HTERT RPE-1 (cell line): ENCODE measurements around the gene ARHGEF17.

Experiments used
- in situ Hi-C: fragments of 300-500 bp; cut with MboI; formaldehyde crosslinking; loops from 4 replicates; pipeline ENCODE4 v1.14.3; 2020; ENCODE audit warnings: low sequenced_read_pairs

The ARHGEF17 gene

DNA sequence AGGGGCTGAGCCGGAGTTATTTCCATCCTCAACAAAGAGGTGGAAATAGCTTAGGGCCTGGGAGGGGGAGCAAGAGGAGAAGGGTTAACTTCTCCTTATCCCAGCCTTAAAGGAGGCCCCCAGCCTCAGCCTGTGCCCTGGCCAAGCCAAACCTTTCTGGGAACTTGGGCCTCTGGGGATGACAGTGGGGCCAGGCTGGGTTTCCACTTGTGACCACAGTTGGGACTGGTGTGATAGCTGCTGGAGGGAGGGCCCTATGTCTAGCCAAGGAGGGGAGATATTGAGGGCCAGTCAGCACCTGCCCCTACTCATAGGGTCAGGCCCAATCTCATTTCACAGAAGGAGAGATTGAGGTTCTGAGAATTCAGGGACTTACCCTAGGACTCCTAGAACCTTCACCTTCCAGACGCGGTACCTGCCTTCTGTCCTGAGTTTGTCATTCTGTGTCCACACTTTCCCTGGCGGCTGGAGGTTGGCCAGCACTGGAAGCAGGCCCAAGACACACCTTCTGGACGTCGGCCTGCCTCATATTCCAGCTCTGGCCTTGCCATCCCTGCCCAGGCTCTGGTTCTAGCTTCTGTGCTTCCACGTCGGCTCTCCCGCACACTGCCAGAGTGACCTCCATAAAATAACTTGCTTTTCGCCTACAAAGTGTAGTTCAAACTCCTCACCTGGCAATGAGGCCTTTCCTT is 71.3 kb downstream of the ARHGEF17 start:
- in situ Hi-C loops = no loop called here

- in situ Hi-C loops = no loop called here
These were observed 72.3 kb downstream of the ARHGEF17 start for GRCh38 chr11:73380331-73380730.

DNA sequence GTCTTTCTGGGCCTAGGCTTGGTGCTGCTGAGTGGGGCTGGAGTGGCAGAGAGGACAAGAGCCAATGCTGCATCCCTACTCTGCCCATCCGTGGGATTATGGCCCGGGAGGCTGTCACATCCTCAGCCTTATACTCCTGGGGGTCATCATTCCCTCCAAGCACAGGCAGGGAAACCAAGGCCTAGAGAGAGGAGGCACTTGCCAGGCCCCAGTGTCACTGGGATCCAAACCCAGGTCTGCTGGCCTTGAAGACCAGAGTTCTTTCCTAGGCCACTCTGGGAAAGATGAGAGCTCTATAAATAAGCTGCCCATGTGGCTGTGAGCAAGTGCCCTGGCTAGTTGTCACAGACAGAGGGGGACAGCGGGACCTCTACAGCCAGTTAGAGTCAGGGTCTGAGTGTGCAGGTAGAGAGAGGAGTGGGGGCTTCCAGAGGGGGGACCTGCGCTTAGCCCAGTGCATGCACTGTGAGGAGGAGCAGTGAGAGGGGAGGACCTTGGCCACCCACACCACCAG is 72.9 kb downstream of the ARHGEF17 start:
- in situ Hi-C loops = no loop called here

DNA sequence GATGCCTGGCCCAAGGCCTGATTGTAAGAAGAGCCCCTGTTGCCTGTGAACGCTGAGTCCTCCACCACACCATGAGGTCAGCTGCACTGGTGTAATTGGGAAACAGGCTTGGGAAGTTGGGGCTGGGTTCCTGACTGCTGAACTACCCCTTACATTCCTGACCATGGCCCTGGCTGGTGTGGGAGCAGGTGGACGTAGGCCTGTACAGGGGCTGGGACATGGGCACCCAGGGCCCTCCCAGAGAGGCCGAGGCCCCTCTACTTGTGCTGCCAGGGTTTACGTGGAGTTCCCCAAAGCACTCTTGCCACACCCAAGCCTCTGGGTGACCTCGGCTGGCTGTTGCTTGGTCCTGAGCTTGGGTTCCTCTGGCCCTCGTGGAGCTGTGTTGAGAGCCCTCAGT is 73.5 kb downstream of the ARHGEF17 start:
- in situ Hi-C loops = no loop called here

DNA sequence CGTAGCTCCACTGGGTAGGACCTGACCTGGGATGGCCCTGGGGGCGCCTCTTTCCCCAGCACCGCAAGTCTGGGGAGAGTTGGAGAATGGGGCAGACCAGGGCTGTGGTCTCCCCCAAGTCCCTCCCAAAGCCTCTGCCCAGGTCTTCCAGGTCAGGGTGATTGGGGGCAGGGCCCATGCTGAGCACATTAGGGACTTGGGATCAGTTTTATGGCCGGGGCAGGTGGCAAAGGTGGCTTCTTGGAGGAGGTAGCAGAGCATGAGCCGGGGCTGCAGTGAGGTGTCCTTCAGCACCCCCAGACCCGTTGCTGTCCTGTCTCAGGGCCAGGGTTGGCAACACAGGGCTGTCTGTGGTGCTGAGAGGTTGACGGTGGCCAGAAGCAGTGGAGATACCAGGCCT is 74.1 kb downstream of the ARHGEF17 start:
- in situ Hi-C loops = no loop called here

DNA sequence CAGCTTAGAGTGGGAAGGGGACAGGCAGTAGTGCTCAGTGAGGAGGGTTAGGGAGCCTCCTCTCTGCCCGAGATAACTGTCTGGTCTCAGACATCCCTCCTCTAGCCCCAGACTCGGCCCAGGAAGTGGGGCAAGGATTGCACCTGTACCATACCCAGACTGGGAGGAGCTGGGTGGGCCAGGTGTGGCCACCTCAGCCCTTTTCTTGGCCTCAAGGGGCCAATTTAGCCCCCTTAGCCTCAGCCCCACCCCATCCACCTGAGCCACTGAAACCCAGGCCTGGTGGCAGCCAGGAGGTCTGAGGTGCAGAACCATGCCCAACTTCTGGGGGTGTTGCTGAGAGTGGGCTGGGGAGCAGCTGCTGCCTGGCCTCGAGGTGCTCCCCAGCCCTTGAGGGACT is 74.7 kb downstream of the ARHGEF17 start:
- in situ Hi-C loops = no loop called here

DNA sequence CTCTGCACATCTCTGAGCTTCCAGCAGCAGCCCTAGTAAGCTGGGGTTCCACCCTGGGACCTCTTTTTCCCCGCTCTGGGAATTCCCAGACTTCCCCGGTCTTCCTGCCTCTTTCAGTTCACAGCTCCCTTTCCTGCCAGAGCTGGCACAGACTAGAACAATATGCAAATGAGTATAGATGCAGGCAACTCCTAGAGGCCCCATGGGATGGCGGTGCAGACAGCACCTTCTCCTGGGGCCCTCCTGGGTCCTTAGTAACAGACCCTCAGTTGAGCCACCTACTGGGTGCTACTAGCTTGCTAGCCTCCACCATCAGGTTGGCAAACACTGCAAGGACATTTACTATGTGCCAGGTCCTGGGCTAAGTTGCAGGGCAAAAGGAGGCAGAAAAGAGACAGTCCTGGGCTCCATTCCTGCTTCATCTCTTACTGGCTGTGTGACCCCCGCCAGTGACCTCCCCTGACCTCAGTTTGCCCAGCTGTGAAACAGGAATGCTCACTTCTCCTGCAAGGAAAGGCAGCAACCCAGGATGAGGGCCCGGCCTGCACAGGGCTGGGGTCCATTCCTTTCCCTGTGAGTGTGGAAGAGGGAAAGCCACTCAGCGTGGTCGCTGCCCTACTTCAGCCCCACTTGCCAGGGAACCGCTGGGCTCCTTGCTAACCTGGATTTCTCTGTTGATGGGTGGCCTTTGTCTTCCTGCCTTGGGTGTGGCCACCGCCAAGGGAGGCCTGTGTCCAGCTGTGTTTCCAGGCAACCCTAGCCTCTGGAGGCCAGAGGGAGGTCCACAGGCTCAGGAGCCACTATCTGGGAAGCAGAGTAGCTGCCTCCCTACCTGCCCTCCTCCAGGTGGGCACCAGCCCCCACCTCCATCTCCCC is 75.4 kb downstream of the ARHGEF17 start:
- in situ Hi-C loops = no loop called here

GRCh38 chr11:73384125-73384441 is 76.0 kb downstream of the ARHGEF17 start:
- in situ Hi-C loops = no loop called here

DNA sequence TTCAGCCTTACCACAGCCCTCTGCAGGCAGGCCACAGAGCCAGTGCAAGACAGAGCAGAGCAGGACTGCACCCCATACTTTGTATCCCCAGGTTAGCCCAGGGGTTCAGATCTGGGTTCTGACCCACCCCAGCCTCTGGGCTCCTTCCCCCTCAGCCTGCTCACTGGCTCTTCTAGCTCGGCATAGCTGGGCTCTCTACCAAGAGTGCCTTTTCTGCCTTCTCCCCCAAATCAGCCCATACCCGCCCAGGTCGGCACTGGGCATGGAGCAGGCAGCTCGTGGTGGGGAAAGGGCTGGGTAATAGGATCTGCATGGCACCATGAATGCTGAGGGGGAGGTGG is 76.4 kb downstream of the ARHGEF17 start:
- in situ Hi-C loops = no loop called here

GRCh38 chr11:73384872-73385689 is 77.0 kb downstream of the ARHGEF17 start:
- in situ Hi-C loops = no loop called here

DNA sequence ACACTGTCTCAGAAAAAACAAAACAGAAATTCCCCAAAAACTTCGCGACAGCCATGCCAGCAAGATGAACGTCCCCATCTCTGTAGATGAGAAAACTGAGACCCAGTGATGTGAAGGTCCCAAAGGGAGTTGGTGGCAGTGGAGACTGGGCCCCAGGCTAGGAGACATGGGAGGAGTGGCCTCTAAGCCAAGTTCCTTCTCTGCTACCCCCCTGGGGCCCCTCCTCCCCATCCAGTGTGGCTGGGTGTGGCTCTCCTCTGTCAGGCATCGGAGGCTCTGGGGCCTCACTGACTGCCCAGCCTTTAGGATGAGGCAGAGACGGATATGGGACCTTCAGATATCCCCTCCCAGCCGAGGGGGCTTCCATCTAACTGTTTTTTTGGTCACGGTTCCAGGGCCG is 77.9 kb downstream of the ARHGEF17 start:
- in situ Hi-C loops = no loop called here

DNA sequence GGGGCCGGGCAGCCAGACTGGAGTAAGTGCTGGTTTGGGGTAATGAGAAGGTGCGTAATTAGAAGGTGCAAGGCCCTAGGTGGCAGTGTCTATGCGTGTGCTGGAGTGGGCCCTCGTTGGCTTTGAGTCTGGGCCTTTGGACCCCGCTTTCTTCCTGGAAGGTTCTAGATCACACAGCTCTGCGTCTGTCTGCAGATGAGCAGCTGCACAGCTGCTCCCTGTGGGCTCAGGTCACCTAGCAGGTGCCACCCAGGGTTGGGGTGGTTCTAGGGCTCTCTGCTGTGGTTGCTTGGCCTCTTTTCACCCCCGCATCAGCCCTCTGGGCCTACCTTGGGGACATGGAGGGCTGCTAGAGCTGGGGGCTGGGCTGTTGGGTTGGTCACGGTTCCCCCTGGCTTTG is 78.5 kb downstream of the ARHGEF17 start:
- in situ Hi-C loops = no loop called here

GRCh38 chr11:73387594-73388264 is 79.7 kb downstream of the ARHGEF17 start:
- in situ Hi-C loops = no loop called here

DNA sequence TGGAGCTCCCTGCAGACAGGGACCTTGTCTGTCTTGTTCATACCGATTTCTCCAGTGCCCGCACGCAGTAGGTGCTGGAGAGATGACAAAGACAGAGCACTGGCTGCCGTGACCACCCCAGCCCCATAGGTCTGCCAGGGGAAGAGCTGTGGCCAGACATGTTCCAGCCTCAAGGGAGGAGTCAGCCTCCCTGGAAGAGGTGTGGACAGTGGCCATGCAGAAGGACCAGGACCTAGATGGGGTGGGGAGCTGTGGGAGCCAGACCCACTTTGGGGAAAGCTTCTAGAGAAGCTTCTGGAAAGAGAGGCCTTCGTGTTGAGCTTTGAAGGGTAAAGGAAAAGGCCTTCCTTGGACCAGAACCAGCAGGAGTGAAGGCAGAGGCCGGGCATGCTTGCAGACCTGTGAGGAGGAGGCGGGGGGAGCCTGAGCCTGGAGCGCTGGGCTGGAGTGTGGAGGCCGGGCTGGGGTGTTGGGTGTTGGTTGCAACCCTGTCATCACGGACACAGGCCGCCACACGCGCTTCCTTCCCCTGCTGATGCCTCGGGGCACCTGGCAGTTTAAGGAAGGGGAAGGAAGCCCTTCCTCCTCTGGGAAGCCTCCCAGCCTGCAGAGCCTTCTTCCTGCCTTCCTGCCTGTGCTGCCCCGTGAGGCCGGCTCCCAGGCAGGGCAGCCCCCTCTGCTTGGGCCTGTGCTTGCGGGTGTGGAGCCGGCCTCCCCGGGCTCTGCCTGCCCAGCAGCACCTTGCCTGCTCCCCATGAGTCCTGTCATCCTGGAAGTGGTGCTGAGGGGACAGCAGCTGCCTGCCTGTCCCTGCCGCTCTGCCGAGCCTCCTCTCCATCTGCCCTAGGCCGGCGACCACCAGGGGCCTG is 80.4 kb downstream of the ARHGEF17 start:
- in situ Hi-C loops = no loop called here

DNA sequence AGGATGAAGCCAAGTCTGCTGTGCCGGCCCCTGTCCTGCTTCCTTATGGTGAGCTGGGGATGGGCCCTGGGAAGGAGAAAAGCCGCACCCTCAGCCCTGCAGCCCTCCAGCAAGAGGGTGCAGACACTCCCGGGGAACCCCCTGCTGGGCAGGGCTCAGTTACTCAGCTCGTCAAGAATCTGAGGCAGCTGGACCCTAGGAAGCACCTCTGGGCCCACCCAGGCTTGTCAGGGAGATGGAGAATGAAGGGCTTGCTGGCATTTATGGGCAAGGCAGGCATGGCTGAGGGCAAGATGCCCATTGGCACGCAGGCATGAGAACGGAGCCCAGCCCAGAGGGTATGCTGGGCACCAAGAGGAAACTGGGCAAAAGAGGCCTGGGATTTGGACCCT is 81.1 kb downstream of the ARHGEF17 start:
- in situ Hi-C loops = no loop called here

DNA sequence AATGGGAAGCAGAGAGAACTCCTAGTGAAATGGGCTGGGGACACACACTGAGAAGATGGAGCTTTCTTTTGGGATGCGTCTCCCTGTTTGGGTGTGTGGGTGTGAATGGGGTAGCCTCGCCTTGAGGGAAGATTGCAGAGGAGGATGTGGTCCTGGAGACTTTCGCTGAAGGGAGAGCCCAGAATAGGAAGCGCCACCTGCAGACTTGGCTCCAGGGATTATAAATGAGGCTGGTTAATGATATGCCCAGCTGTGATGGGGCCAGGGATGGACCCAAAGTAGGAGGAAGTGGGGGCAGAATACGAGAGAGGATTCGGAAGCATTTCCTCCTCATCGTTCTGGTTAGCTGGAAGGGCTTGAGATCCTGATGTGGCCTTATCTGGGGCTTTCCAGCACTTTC is 81.8 kb downstream of the ARHGEF17 start:
- in situ Hi-C loops = no loop called here

DNA sequence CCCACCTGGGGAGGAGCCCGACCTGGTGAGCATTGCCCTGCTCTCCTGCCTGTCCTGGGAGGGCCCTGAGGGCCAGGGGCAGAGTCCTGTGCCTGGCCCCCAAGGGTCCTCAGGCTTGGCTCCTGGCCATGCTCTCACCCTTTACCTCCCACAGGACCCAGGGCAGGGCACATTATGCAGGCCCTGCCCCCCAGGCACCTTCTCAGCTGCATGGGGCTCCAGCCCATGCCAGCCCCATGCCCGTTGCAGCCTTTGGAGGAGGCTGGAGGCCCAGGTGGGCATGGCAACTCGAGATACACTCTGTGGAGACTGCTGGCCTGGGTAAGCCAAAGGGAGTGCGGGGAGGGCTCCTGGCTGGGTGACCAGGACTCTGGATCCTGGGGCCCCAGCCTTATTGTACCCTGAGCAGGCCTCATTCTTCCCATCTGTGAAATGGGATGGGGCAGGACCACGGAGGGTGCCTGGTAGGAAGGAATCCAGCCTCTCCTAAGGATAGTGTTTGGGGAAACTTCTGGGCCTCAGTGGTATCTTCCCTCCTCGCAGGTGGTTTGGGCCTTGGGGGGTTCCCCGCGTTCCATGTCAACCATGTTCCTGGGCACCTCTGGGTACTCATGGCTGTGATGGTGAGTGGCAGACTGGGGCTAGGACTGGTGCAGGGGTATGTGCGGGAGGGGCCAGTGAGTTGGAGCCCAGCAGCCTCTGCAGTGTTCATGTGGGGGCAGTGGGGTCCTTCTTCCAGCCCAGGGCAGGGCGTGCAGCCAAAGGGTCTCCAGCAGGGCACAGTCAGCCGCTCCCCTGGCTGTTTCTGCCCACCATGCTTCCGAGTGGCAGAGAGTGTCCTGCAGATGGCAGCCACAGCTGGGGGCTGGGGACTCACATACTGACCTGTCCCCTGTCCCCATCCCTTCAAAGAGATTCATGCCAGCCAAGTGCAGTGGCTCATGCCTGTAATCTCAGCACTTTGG is 82.8 kb downstream of the ARHGEF17 start:
- in situ Hi-C loops = no loop called here

- in situ Hi-C loops = no loop called here
These were observed 83.6 kb downstream of the ARHGEF17 start for GRCh38 chr11:73391665-73392064.
